HuH-7 (cell line): ENCODE measurements around the gene TAF11L14.

ENCODE experiments used
- DNase-seq: peaks from one replicate; pipeline ENCODE4 v3.0.0; 2011; ENCODE audit warnings: low spot score

TAF11L14 gene

GRCh38 chr5:17679597-17680203 is 45.4 kb downstream of the TAF11L14 start:
- DNase-seq: no peak

GRCh38 chr5:17680737-17681136 is 46.5 kb downstream of the TAF11L14 start:
- no peak for DNase-seq
